Neural progenitor cell (in vitro differentiated cells): Measurements from ENCODE around the gene SERPINB6. TPM values are rescaled to one million over a fixed set of nuclear protein-coding genes. Genes with fewer than 3 reads are reported as not detected.
A peak's percentile ranks its signal among the peaks of the same experiment; 100 is the strongest.
"Not testable (repeated sequence)": the region's sequence is repeated elsewhere in the genome, so short reads cannot be mapped to it uniquely, and the experiment has no call there.

Experiments
- DNase-seq: peaks from one replicate; pipeline ENCODE4 v3.0.0-alpha.2; 2016; ENCODE audit warnings: low spot score
- H2AFZ ChIP-seq: fragments of 200-600 bp; sonication (generic); replicated peaks from 2 replicates; pipeline ENCODE4 v1.6.1; 2016; ENCODE audit warnings: antibody characterized with exemption
- H3F3A ChIP-seq: fragments of 200-600 bp; sonication (generic); 2 replicates; pipeline ENCODE4 v1.6.1; 2016; ENCODE audit warnings: antibody characterized with exemption, low read depth
- H3K27ac ChIP-seq: fragments of 200-600 bp; sonication (generic); 2 replicates; pipeline ENCODE4 v1.5.1; 2016; ENCODE audit warnings: mild to moderate bottlenecking
- H3K27me3 ChIP-seq: fragments of 200-600 bp; sonication (generic); 2 replicates; pipeline ENCODE4 v1.6.1; 2016; ENCODE audit warnings: mild to moderate bottlenecking, moderate library complexity
- H3K36me3 ChIP-seq: fragments of 200-600 bp; sonication (generic); 2 replicates; pipeline ENCODE4 v1.5.1; 2016
- H3K4me1 ChIP-seq: fragments of 200-600 bp; sonication (generic); 2 replicates; pipeline ENCODE4 v1.6.1; 2016; ENCODE audit warnings: mixed run types
- H3K4me2 ChIP-seq: fragments of 200-600 bp; sonication (generic); 2 replicates; pipeline ENCODE4 v1.6.1; 2016
- H3K4me3 ChIP-seq: fragments of 200-600 bp; sonication (generic); 2 replicates; pipeline ENCODE4 v1.5.1; 2016
- H3K79me2 ChIP-seq: fragments of 200-600 bp; sonication (generic); 2 replicates; pipeline ENCODE4 v1.6.1; 2016; ENCODE audit warnings: low read depth
- H3K9ac ChIP-seq: fragments of 200-600 bp; sonication (generic); 2 replicates; pipeline ENCODE4 v1.6.1; 2016
- H3K9me3 ChIP-seq: fragments of 200-600 bp; sonication (generic); 2 replicates; pipeline ENCODE4 v1.5.1; 2016; ENCODE audit warnings: low read depth
- H4K20me1 ChIP-seq: fragments of 200-600 bp; sonication (generic); 2 replicates; pipeline ENCODE4 v1.6.1; 2016; ENCODE audit warnings: low read depth
- H3K27ac Mint-ChIP-seq: 3 replicates; pipeline ENCODE4 v1.8.0; 2021; ENCODE audit warnings: mixed read lengths
- H3K27me3 Mint-ChIP-seq: 2 replicates; pipeline ENCODE4 v1.8.0; 2022; ENCODE audit warnings: low read depth, mild to moderate bottlenecking, inconsistent platforms, moderate library complexity, mixed read lengths; ENCODE audit not compliant: insufficient read depth
- H3K36me3 Mint-ChIP-seq: 3 replicates; pipeline ENCODE4 v1.8.0; 2021; ENCODE audit warnings: mixed read lengths
- H3K4me1 Mint-ChIP-seq: 3 replicates; pipeline ENCODE4 v1.8.0; 2021; ENCODE audit warnings: mixed read lengths
- H3K4me3 Mint-ChIP-seq: 3 replicates; pipeline ENCODE4 v1.8.0; 2021; ENCODE audit warnings: mild to moderate bottlenecking, moderate library complexity, mixed read lengths
- H3K9me3 Mint-ChIP-seq: 3 replicates; pipeline ENCODE4 v1.8.0; 2020; ENCODE audit warnings: mixed read lengths
- EZH2 ChIP-seq: fragments of 200-600 bp; sonication (generic); IDR thresholded peaks from 2 replicates; pipeline ENCODE4 v1.6.1; 2017; ENCODE audit warnings: antibody characterized with exemption, mild to moderate bottlenecking, moderate library complexity
- EZH2phosphoT487 ChIP-seq: fragments of 200-600 bp; sonication (generic); IDR thresholded peaks from 2 replicates; pipeline ENCODE4 v1.6.1; 2017; ENCODE audit warnings: antibody characterized with exemption
- total RNA-seq: library from RNA; depleted of rRNA; stranded (reverse); fragments of >200 nt; gene quantifications from 2 replicates; pipeline ENCODE4 v1.2.3, GENCODE V29; 2015; ENCODE audit warnings: low replicate concordance
- TF ChIP-seq, protein P1 (sequence below): fragments of 200-600 bp; sonication (generic); IDR thresholded peaks from 2 replicates; pipeline ENCODE4 v1.5.1; 2017; ENCODE audit warnings: antibody characterized with exemption, mild to moderate bottlenecking

The SERPINB6 gene
- total RNA-seq, 1 donor from 2014 or later = 13.3 TPM

DNA sequence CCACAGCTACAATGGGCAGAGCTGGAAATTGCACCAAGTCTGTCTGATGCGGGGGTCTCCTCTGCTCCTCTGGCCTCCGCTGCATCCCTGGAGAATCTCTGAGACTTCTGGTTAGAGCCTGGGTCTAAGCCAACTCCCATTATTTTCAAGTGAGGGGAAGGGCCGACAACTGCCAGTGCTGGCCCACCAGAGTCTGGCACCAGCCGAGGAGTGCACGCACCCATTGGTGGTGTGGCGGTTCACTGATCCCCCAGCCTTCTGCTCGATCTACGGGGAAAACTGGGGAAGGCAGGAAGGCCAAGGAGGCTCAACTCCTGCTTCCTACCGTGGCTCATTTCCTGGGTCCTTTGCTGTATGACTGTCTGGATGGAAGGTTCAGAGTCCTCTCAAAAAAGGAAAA is 34.5 kb upstream of the SERPINB6 start:
- H3K4me1 Mint-ChIP-seq = peaks cover 31% of the 10 kb centered on the region

DNA sequence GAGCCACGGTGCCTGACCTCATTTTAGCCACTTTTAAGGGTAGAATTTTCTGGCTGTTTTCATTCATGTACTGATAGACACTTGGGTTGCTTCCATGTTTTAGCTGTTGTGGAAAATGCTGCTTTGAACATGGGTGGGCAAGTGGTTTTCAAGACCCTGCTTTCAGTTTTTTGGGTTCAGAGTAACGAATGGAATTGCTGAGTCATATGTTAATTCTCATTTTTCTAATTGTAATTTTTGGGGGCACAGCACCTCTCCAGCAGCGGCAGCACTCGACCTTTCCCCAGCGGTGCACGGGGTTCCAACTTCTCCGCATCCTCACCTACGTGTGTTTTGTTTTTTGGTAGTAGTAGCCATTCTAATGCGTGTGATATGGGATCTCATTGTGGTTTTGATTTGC is 33.7 kb upstream of the SERPINB6 start:
- Mint-ChIP-seq H3K36me3 (peaks cover 50% of the 10 kb centered on the region), H3K4me3 (no peak overlapping the region), H3K9me3 (peaks cover 9% of the 10 kb centered on the region), H3K4me1 (peaks cover 33% of the 10 kb centered on the region), H3K27ac (no peak overlapping the region), H3K27me3 (peaks cover 4% of the 10 kb centered on the region)
- Histone ChIP-seq H3K9me3 (no peaks in the 10 kb centered on the region), H2AFZ (no peak overlapping the region), H3F3A (peaks cover 10% of the 10 kb centered on the region), H3K4me3 (no peak overlapping the region), H3K4me2 (no peak overlapping the region), H4K20me1 (no peaks in the 10 kb centered on the region), H3K79me2 (no peaks in the 10 kb centered on the region), H3K4me1 (peaks cover 15% of the 10 kb centered on the region), H3K9ac (no peak overlapping the region), H3K27ac (no peak overlapping the region), H3K36me3 (no peaks in the 10 kb centered on the region), H3K27me3 (peaks cover 12% of the 10 kb centered on the region)
- no peak for DNase-seq
- no peak for TF ChIP-seq EZH2phosphoT487
- TF ChIP-seq, protein P1, sequence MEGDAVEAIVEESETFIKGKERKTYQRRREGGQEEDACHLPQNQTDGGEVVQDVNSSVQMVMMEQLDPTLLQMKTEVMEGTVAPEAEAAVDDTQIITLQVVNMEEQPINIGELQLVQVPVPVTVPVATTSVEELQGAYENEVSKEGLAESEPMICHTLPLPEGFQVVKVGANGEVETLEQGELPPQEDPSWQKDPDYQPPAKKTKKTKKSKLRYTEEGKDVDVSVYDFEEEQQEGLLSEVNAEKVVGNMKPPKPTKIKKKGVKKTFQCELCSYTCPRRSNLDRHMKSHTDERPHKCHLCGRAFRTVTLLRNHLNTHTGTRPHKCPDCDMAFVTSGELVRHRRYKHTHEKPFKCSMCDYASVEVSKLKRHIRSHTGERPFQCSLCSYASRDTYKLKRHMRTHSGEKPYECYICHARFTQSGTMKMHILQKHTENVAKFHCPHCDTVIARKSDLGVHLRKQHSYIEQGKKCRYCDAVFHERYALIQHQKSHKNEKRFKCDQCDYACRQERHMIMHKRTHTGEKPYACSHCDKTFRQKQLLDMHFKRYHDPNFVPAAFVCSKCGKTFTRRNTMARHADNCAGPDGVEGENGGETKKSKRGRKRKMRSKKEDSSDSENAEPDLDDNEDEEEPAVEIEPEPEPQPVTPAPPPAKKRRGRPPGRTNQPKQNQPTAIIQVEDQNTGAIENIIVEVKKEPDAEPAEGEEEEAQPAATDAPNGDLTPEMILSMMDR = no peak
- no peak for TF ChIP-seq EZH2

More for the DNA sequence above, 34.5 kb upstream of the SERPINB6 start:
- Histone ChIP-seq H3K4me1 (peaks cover 14% of the 10 kb centered on the region), H3F3A (peaks cover 10% of the 10 kb centered on the region), H3K9me3 (peaks cover under 1% of the 10 kb centered on the region), H3K4me3 (no peak overlapping the region), H3K9ac (no peak overlapping the region), H3K27ac (no peak overlapping the region), H4K20me1 (no peaks in the 10 kb centered on the region), H3K27me3 (peaks cover 4% of the 10 kb centered on the region), H3K79me2 (no peaks in the 10 kb centered on the region), H2AFZ (no peak overlapping the region), H3K36me3 (peaks cover under 1% of the 10 kb centered on the region), H3K4me2 (no peak overlapping the region)
- Mint-ChIP-seq H3K4me3 (no peak overlapping the region), H3K27ac (no peak overlapping the region), H3K27me3 (peaks cover 4% of the 10 kb centered on the region), H3K9me3 (peaks cover 17% of the 10 kb centered on the region), H3K36me3 (peaks cover 58% of the 10 kb centered on the region)
- no peak for DNase-seq
- TF ChIP-seq EZH2phosphoT487 (no peak), EZH2 (no peak)
- TF ChIP-seq, protein P1 = no peak

DNA sequence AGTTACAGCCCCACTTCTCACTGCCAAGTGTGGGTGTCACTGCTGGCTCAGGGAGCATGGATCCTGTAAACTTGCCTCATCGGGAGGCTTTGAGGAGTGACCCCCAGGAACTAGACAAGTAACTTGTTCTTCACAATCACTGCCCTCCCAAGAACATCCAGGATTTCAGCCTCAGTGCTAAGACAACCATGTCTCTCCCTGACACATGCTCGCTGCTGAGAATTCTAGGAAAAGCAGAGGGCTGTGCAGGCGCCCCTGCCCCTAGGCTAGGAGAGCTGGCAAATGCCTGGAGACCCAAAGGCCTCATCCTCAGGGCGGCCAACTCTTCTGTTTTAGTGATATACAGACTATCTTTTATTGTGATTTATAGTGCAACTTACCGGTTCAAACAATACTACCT is 31.9 kb upstream of the SERPINB6 start:
- peaks cover 17% of the 10 kb centered on the region for H3F3A ChIP-seq
- H3K79me2 ChIP-seq, H3K4me3 ChIP-seq, H3K9me3 Mint-ChIP-seq, DNase-seq, H3K36me3 ChIP-seq, H3K27ac ChIP-seq, H3K9me3 ChIP-seq, H3K27me3 Mint-ChIP-seq, H3K9ac ChIP-seq, H2AFZ ChIP-seq, H3K4me2 ChIP-seq, H4K20me1 ChIP-seq, H3K4me3 Mint-ChIP-seq, H3K27ac Mint-ChIP-seq: not testable (repeated sequence)
- peaks cover 31% of the 10 kb centered on the region for H3K4me1 Mint-ChIP-seq
- H3K4me1 ChIP-seq = peaks cover 19% of the 10 kb centered on the region
- H3K36me3 Mint-ChIP-seq = peaks cover 35% of the 10 kb centered on the region
- H3K27me3 ChIP-seq = peaks cover 25% of the 10 kb centered on the region

DNA sequence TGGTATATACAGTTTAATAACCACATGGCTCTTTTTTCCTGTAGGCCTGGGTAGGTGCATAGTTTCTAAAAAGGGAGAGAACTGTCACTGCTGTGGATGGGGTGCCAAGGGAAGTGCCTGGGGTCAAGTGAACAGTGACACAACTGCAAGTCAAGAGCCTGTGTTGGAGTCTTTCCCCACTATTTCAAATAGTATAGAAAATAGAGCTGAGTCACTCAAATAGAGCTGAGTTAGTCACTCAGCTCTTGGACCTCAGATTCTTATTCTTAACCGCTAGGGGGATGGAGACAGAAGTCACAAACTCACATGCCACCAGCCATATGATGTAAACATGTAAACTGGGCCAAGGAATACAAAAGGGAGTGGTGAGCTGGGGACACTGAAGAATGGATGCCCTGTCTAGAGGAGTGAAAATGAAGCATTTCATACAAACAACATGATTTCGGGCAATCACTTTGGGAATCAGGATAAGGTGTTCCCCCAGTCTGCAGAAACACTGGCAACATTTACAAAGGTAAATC is 30.5 kb upstream of the SERPINB6 start:
- H3K4me1 ChIP-seq = peaks cover 12% of the 10 kb centered on the region
- no peak overlapping the region for H3K4me3 ChIP-seq
- no peak overlapping the region for H3K27ac Mint-ChIP-seq
- H3K4me3 Mint-ChIP-seq = peak overlapping the region; percentile 16
- DNase-seq = peak; percentile 66
- no peaks in the 10 kb centered on the region for H4K20me1 ChIP-seq
- H2AFZ ChIP-seq = no peak overlapping the region
- no peak overlapping the region for H3K4me2 ChIP-seq
- H3K27me3 ChIP-seq = peaks cover 25% of the 10 kb centered on the region
- peaks cover 24% of the 10 kb centered on the region for H3K36me3 Mint-ChIP-seq
- H3K4me1 Mint-ChIP-seq = peaks cover 31% of the 10 kb centered on the region
- H3K27me3 Mint-ChIP-seq = peaks cover 4% of the 10 kb centered on the region
- no peaks in the 10 kb centered on the region for H3K36me3 ChIP-seq
- H3F3A ChIP-seq = peaks cover 10% of the 10 kb centered on the region
- no peak overlapping the region for H3K9ac ChIP-seq
- H3K27ac ChIP-seq = no peak overlapping the region
- no peaks in the 10 kb centered on the region for H3K9me3 Mint-ChIP-seq
- H3K79me2 ChIP-seq = no peaks in the 10 kb centered on the region
- TF ChIP-seq, protein P1 = peak; percentile 63
- TF ChIP-seq EZH2 = no peak
- no peaks in the 10 kb centered on the region for H3K9me3 ChIP-seq
